ENCODE measurements around the gene FNBP1.

Gene FNBP1

DNA sequence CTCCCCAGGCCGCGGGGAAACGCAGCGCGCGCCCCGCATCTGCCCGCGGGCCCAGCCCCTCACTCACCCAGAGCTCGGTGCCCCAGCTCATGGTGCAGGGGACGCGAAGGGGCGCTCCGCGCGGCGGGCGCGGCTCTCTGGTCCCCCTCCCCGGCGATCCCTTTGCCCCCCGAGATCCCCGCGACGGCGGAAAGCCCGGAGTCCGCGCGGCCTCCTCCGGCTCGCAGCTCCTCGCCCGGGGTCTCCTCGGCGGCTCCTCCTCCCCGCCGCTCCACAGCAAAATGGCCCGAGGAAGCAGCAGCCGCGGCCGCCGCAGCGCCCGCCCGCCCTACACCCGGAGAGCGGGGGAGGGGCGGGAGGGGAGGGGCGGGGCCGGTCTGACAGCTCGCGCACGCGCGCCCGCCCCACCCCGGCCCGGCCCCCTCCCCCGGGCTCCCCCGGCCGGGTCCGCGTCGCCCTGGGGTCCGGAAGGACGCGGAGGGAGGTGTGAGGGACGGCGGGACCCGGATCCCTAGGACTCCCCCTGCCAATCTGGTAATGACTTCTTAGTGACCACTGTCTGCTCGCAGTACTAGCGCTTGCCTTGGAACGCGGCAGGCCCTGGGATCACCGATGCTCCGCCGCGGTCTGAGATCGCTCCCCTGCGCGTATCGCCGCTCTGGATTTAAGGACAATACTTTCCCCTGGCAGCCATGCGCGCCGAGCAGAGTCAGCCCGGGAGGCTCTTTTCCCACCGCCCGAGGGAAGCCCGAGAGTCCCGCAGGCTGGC lies at the start of gene FNBP1:
Gene FNBP1, minus strand, starts transcription at position 305 of the 769 bp plus-strand sequence. Its CDS starts 214 bp downstream, at position 91.
- Histone ChIP-seq H3K36me3 (ENCODE audit: control insufficient read depth, insufficient read depth, low read length, severe bottlenecking) (no peaks in the 10 kb centered on the region), H3K4me3 (ENCODE audit: low read length) (peak within 1 kb of the TSS; percentile 97), H3K9me3 (ENCODE audit: control insufficient read depth, low read length) (no peaks in the 10 kb centered on the region), H3K4me1 (ENCODE audit: control insufficient read depth, insufficient read depth, low read length) (peaks cover 15% of the 10 kb centered on the region), H3K9ac (ENCODE audit: low read length) (peak within 1 kb of the TSS; percentile 92), H3K27me3 (replicated peaks; ENCODE audit: control insufficient read depth, insufficient read depth, low read length) (no peaks in the 10 kb centered on the region)
- peak; percentile 92 for DNase-seq (ENCODE audit: low read depth)

DNA sequence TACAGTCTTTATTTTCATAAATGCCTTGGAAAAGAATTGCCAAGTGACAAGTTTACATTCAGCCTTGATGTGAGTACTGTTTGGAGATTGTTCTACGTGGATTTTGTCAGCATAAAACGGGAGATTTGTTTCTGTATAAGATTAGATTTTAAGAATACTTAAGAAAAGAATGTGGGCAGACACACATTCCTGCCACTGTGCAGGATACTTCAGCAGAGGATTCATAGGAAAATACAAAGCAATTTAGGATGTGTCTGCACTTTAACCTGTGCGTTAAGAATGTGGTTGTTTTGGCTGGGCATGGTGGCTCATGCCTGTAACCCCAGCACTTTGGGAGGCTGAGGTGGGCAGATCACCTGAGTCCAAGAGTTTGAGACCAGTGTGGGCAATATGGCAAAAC lies 47.9 kb upstream of the FNBP1 start:
- H3K36me3 ChIP-seq (ENCODE audit: control insufficient read depth, insufficient read depth, low read length, severe bottlenecking) = peaks cover 85% of the 10 kb centered on the region
- DNase-seq (ENCODE audit: low read depth) = peak; percentile 29
- no peaks in the 10 kb centered on the region for H3K27me3 ChIP-seq (replicated peaks; ENCODE audit: control insufficient read depth, insufficient read depth, low read length)

DNA sequence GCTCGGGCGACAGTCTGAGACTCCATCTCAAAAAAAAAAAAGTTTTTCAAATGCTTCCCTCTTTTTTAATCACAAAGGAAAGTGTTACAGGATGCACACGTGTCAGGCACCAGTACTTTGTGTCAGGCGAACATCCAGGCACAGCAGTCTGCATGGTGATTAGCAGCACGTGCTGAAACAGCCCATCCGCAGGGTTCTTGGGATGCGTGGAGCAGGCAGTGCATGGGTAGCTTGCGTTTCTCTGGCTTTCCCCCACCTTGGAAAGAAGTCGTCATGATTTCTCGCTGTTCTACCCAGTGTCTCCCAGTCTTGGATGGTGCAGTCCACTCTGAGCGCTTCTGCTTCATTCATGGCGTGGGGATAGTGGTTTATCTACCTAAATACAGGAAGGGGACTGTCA lies 46.2 kb upstream of the FNBP1 start:
- Histone ChIP-seq H3K4me3 (ENCODE audit: low read length) (no peak overlapping the region), H3K36me3 (ENCODE audit: control insufficient read depth, insufficient read depth, low read length, severe bottlenecking) (peaks cover 88% of the 10 kb centered on the region)

More for the DNA sequence above, 47.9 kb upstream of the FNBP1 start:
- Histone ChIP-seq H3K9me3 (ENCODE audit: control insufficient read depth, low read length) (no peaks in the 10 kb centered on the region), H3K4me3 (ENCODE audit: low read length) (no peak overlapping the region), H3K9ac (ENCODE audit: low read length) (no peak overlapping the region), H3K4me1 (ENCODE audit: control insufficient read depth, insufficient read depth, low read length) (no peaks in the 10 kb centered on the region)

DNA sequence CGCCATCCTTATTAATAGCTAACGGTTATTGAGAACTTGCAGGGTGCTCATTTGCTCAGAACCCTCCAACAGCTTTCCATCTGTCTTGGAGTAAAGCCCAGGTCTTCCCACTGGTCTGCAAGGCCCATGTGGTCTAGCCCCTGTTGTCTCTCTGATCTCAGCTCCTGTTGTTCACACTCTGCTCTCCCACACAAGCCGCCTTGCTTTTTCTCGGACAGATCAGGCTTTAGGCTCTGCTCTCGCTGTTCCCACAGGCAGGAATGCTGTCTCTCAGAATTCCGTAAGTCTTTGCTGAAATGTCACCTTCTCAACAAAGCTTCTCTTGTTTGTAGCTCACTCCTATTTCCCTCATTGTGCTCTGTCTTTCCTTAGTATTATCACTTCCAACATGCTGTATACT lies 45.1 kb upstream of the FNBP1 start:
- Histone ChIP-seq H3K36me3 (ENCODE audit: control insufficient read depth, insufficient read depth, low read length, severe bottlenecking) (peaks cover 87% of the 10 kb centered on the region), H3K4me3 (ENCODE audit: low read length) (no peak overlapping the region), H3K4me1 (ENCODE audit: control insufficient read depth, insufficient read depth, low read length) (no peaks in the 10 kb centered on the region), H3K9ac (ENCODE audit: low read length) (no peak overlapping the region), H3K27me3 (replicated peaks; ENCODE audit: control insufficient read depth, insufficient read depth, low read length) (no peaks in the 10 kb centered on the region), H3K9me3 (ENCODE audit: control insufficient read depth, low read length) (no peaks in the 10 kb centered on the region)
- DNase-seq (ENCODE audit: low read depth) = no peak

More for the DNA sequence above, 46.2 kb upstream of the FNBP1 start:
- H3K4me1 ChIP-seq (ENCODE audit: control insufficient read depth, insufficient read depth, low read length) = no peaks in the 10 kb centered on the region
- no peaks in the 10 kb centered on the region for H3K9me3 ChIP-seq (ENCODE audit: control insufficient read depth, low read length)
- H3K9ac ChIP-seq (ENCODE audit: low read length) = no peak overlapping the region
- DNase-seq (ENCODE audit: low read depth) = no peak
- H3K27me3 ChIP-seq (replicated peaks; ENCODE audit: control insufficient read depth, insufficient read depth, low read length) = no peaks in the 10 kb centered on the region

DNA sequence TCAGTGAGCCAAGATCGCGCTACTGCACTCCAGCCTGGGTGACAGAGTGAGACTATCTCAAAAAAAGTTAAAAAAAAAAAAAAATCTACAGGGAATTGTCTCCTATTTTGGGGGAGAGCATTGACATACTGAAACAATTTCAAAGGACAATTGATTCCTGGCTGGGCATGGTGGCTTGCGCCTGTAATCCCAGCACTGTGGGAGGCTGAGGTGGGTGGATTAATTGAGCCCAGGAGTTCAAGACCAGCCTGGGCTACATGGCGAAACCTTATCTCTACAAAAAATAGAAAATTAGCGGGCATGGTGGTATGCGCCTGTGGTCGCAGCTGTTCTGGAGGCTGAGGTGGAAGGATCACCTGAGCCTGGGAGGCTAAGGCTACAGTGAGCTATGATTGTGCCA lies 41.3 kb upstream of the FNBP1 start:
- no peak overlapping the region for H3K4me3 ChIP-seq (ENCODE audit: low read length)
- no peak for DNase-seq (ENCODE audit: low read depth)
- H3K36me3 ChIP-seq (ENCODE audit: control insufficient read depth, insufficient read depth, low read length, severe bottlenecking) = peaks cover 78% of the 10 kb centered on the region

DNA sequence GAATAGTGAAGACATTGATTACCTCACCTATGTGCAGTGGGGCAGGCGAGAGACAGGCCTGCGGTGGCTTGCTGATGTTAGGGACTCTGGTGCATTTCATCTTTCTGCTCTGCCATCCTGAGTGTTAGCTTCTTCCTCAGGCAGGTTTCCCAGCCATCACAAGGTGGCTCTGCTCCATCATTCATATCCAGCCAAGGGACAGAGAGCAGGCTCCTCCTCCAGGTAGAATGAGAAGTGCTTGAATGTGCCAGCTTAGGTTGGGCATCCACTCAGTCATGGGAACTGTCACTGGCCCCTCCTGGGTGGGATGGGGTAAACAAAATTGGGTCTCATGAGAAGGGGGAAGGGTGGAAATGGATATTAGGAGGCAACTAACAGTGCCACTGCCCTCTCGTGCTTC lies 35.6 kb upstream of the FNBP1 start:
- H3K4me3 ChIP-seq (ENCODE audit: low read length) = no peak overlapping the region
- no peak for DNase-seq (ENCODE audit: low read depth)
- peaks cover 59% of the 10 kb centered on the region for H3K36me3 ChIP-seq (ENCODE audit: control insufficient read depth, insufficient read depth, low read length, severe bottlenecking)
- H3K4me1 ChIP-seq (ENCODE audit: control insufficient read depth, insufficient read depth, low read length) = peaks cover 10% of the 10 kb centered on the region
- H3K27me3 ChIP-seq (replicated peaks; ENCODE audit: control insufficient read depth, insufficient read depth, low read length) = no peaks in the 10 kb centered on the region
- no peak overlapping the region for H3K9ac ChIP-seq (ENCODE audit: low read length)
- no peaks in the 10 kb centered on the region for H3K9me3 ChIP-seq (ENCODE audit: control insufficient read depth, low read length)

More for the DNA sequence above, 41.3 kb upstream of the FNBP1 start:
- H3K27me3 ChIP-seq (replicated peaks; ENCODE audit: control insufficient read depth, insufficient read depth, low read length) = no peaks in the 10 kb centered on the region
- no peak overlapping the region for H3K9ac ChIP-seq (ENCODE audit: low read length)
- H3K4me1 ChIP-seq (ENCODE audit: control insufficient read depth, insufficient read depth, low read length) = no peaks in the 10 kb centered on the region
- no peaks in the 10 kb centered on the region for H3K9me3 ChIP-seq (ENCODE audit: control insufficient read depth, low read length)

DNA sequence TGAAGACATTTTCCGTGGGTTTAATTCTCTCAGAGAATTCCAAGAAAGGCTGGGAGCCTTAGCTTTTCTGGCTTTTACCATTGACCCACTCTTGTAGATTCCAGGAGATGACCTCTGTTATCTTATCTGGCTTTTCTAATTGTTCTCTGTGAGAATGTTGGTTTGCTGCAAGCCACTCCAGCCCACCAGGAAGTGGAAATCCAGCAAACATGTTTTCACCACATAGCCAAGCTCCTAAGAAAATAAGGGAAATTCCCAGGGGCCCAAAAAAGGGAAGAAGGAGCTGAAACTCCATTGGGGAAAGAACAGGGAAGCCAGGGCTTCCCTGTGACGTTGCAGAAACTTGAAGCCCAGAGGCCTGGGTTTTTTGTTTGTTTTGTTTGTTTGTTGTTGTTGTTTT lies 30.4 kb upstream of the FNBP1 start:
- Histone ChIP-seq H3K9ac (ENCODE audit: low read length) (no peak overlapping the region), H3K4me3 (ENCODE audit: low read length) (no peak overlapping the region), H3K36me3 (ENCODE audit: control insufficient read depth, insufficient read depth, low read length, severe bottlenecking) (peaks cover 22% of the 10 kb centered on the region), H3K27me3 (replicated peaks; ENCODE audit: control insufficient read depth, insufficient read depth, low read length) (no peaks in the 10 kb centered on the region), H3K4me1 (ENCODE audit: control insufficient read depth, insufficient read depth, low read length) (peaks cover 25% of the 10 kb centered on the region), H3K9me3 (ENCODE audit: control insufficient read depth, low read length) (no peaks in the 10 kb centered on the region)
- DNase-seq (ENCODE audit: low read depth) = peak; percentile 82

DNA sequence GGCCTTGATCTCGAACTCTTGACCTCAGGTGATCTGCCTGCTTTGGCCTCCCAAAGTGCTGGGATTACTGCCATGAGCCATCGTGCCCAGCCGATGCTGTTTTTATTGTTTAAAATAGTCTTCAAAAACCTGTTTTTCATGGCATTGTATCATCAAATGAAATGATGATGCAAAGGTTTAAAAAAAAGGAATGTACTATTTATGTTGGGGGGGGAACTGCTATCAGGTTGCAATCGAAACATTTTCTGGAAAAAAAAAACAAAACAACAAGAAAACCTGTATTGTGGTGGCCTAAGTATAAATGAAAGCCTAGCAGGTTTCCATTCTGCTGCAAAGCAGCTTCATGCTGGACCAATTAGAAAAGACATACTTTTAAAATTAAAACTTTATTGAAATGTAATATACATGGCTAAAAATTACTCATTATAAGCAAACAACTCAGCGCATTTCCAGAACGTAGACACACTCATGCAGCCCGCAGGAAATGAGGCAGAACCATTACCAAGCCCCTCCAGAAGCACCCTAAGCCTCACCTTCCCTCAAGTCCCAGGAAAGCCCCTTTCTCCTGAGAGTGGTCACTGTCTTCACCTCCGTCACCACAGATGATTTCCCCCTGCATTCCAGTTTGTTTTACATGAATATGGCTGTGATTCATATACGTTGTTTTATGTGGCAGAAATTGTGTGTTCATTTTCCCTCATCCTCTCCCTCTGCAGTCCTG lies 29.7 kb upstream of the FNBP1 start:
- H3K4me1 ChIP-seq (ENCODE audit: control insufficient read depth, insufficient read depth, low read length) = peaks cover 30% of the 10 kb centered on the region
- H3K36me3 ChIP-seq (ENCODE audit: control insufficient read depth, insufficient read depth, low read length, severe bottlenecking) = peaks cover 18% of the 10 kb centered on the region
- no peak overlapping the region for H3K4me3 ChIP-seq (ENCODE audit: low read length)
- H3K27me3 ChIP-seq (replicated peaks; ENCODE audit: control insufficient read depth, insufficient read depth, low read length) = no peaks in the 10 kb centered on the region
- no peaks in the 10 kb centered on the region for H3K9me3 ChIP-seq (ENCODE audit: control insufficient read depth, low read length)
- peak; percentile 41 for DNase-seq (ENCODE audit: low read depth)
- H3K9ac ChIP-seq (ENCODE audit: low read length) = peak overlapping the region; percentile 3

DNA sequence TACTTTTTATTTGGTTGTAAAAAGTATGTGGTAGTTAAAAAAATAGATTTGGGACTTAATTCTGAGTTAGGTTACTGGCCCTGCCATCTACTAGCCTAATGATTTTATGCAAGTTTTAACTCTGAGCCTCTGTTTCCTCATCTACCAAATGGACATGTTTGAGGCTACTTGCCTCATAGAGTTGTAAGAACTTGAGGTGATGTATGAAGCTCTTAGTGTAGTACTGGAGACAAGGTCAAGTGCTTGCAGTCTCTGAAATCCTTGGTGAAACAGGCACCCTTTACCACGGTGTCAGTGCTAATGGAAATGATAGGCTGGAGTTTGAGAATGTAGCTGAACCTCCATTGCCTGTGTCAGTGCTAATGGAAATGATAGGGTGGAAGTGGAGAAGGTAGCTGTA lies 26.1 kb upstream of the FNBP1 start:
- Histone ChIP-seq H3K4me1 (ENCODE audit: control insufficient read depth, insufficient read depth, low read length) (peaks cover 27% of the 10 kb centered on the region), H3K9ac (ENCODE audit: low read length) (no peak overlapping the region), H3K9me3 (ENCODE audit: control insufficient read depth, low read length) (no peaks in the 10 kb centered on the region), H3K36me3 (ENCODE audit: control insufficient read depth, insufficient read depth, low read length, severe bottlenecking) (no peaks in the 10 kb centered on the region), H3K27me3 (replicated peaks; ENCODE audit: control insufficient read depth, insufficient read depth, low read length) (no peaks in the 10 kb centered on the region), H3K4me3 (ENCODE audit: low read length) (no peak overlapping the region)
- DNase-seq (ENCODE audit: low read depth) = no peak

DNA sequence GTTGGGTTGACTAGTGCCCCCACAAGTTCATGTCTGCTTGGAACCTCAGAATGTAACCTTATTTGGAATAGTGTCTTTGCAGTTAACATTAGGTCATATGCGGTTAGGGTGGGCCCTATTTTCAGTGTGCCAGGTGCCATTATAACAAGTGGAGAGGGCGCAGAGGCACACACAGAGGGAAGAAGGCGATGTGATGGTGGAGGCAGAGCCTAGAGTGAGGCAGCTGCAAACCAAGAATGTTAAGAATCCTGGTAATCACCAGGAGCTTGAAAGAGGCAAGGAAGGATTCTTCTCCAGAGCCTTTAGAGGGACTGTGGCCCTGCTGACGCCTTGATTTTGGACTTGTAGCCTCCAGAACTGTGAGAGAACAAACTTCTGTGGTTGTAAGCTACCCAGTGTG lies 21.6 kb upstream of the FNBP1 start:
- no peak for DNase-seq (ENCODE audit: low read depth)
- Histone ChIP-seq H3K27me3 (replicated peaks; ENCODE audit: control insufficient read depth, insufficient read depth, low read length) (no peaks in the 10 kb centered on the region), H3K9ac (ENCODE audit: low read length) (no peak overlapping the region), H3K4me1 (ENCODE audit: control insufficient read depth, insufficient read depth, low read length) (peaks cover 15% of the 10 kb centered on the region), H3K36me3 (ENCODE audit: control insufficient read depth, insufficient read depth, low read length, severe bottlenecking) (no peaks in the 10 kb centered on the region), H3K9me3 (ENCODE audit: control insufficient read depth, low read length) (no peaks in the 10 kb centered on the region), H3K4me3 (ENCODE audit: low read length) (no peak overlapping the region)

DNA sequence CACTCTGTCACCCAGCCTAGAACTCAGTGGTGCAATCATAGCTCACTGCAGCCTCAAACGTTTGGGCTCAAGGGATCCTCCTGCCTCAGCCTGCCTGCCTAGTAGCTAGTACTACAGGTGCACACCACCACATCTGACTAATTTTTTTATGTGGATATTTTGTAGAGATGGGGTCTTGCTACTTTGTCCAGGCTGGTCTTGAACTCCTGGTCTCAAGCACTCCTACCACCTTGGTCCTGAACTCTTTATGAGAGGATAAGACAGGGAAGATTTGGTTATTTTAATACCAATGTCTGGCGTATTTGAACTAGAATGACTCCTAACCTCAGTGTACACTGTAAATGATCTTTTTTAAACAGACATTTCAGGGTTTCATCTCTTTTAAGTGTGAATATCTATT lies 19.8 kb upstream of the FNBP1 start:
- peaks cover 3% of the 10 kb centered on the region for H3K4me1 ChIP-seq (ENCODE audit: control insufficient read depth, insufficient read depth, low read length)
- peaks cover 5% of the 10 kb centered on the region for H3K36me3 ChIP-seq (ENCODE audit: control insufficient read depth, insufficient read depth, low read length, severe bottlenecking)
- no peak overlapping the region for H3K4me3 ChIP-seq (ENCODE audit: low read length)
- H3K27me3 ChIP-seq (replicated peaks; ENCODE audit: control insufficient read depth, insufficient read depth, low read length) = no peaks in the 10 kb centered on the region
- DNase-seq (ENCODE audit: low read depth) = no peak
- no peaks in the 10 kb centered on the region for H3K9me3 ChIP-seq (ENCODE audit: control insufficient read depth, low read length)
- H3K9ac ChIP-seq (ENCODE audit: low read length) = no peak overlapping the region

Measured in adipocyte (in vitro differentiated cells).